CD14-positive monocyte (primary cell): Measurements from ENCODE around the gene NEK7. TPM values are rescaled to one million over a fixed set of nuclear protein-coding genes. Genes with fewer than 3 reads are reported as not detected.
A peak's percentile ranks its signal among the peaks of the same experiment; 100 is the strongest.

ENCODE experiments used
- DNase-seq, 3 donors: peaks; one replicate each; pipeline ENCODE4 v3.0.0-alpha.2; 2011 to 2022
- H2AFZ ChIP-seq: 2 replicates; pipeline ENCODE4 v1.6.0; 2012; ENCODE audit warnings: mild to moderate bottlenecking, low read depth, low read length, inconsistent platforms; ENCODE audit not compliant: insufficient read depth, poor library complexity, severe bottlenecking
- H3K27ac ChIP-seq, 2 donors: 1 replicate in 1 of 2; 2 replicates in 1 of 2; pipeline ENCODE4 v1.5.1; 2012 to 2013; ENCODE audit warnings: low read length in 2 of 2, control low read depth in 1 of 2, inconsistent platforms in 1 of 2, low read depth in 1 of 2, mild to moderate bottlenecking in 1 of 2
- H3K27me3 ChIP-seq, 2 donors: one replicate each; pipeline versions ENCODE4 v1.6.0 to v1.6.1; 2011 to 2013; ENCODE audit warnings: low read length in 2 of 2; ENCODE audit not compliant: control insufficient read depth in 2 of 2, insufficient read depth in 2 of 2
- H3K36me3 ChIP-seq, 2 donors: replicated peaks in 1 of 2; 1 replicate in 1 of 2; 2 replicates in 1 of 2; pipeline versions ENCODE4 v1.5.1 to v1.6.1; 2012 to 2013; ENCODE audit warnings: low read length in 2 of 2, control low read depth in 1 of 2, inconsistent platforms in 1 of 2, mild to moderate bottlenecking in 1 of 2; ENCODE audit not compliant: insufficient read depth in 2 of 2, control insufficient read depth in 1 of 2
- H3K4me1 ChIP-seq, 2 donors: 1 replicate in 1 of 2; 2 replicates in 1 of 2; pipeline versions ENCODE4 v1.5.1 to v1.6.1; 2012 to 2013; ENCODE audit warnings: low read length in 2 of 2, control low read depth in 1 of 2, inconsistent platforms in 1 of 2, mild to moderate bottlenecking in 1 of 2, moderate library complexity in 1 of 2; ENCODE audit not compliant: insufficient read depth in 2 of 2, control insufficient read depth in 1 of 2
- H3K4me2 ChIP-seq: replicated peaks from 2 replicates; pipeline ENCODE3; 2012; ENCODE audit warnings: low read length, moderate library complexity, mild to moderate bottlenecking; ENCODE audit not compliant: poor library complexity, severe bottlenecking; ENCODE audit errors: extremely low read depth
- H3K4me3 ChIP-seq, 3 experiments: fragments of 200-600 bp in 1 of 3; sonication (generic) in 1 of 3; replicated peaks in 1 of 3; 1 replicate in 2 of 3; 2 replicates in 1 of 3; pipeline ENCODE4 v1.5.1; 2011 to 2013; ENCODE audit warnings: low read length in 3 of 3, mild to moderate bottlenecking in 3 of 3, control low read depth in 2 of 3, low read depth in 2 of 3, inconsistent platforms in 1 of 3, moderate library complexity in 1 of 3
- H3K79me2 ChIP-seq: 2 replicates; pipeline ENCODE4 v1.6.0; 2012; ENCODE audit warnings: mild to moderate bottlenecking, control low read depth, inconsistent platforms, low read length, moderate library complexity; ENCODE audit not compliant: insufficient read depth
- H3K9ac ChIP-seq: 2 replicates; pipeline ENCODE4 v1.6.0; 2017; ENCODE audit warnings: low read length, mild to moderate bottlenecking; ENCODE audit not compliant: insufficient read depth, poor library complexity, severe bottlenecking
- H3K9me3 ChIP-seq, 2 donors: replicated peaks in 1 of 2; 1 replicate in 1 of 2; 2 replicates in 1 of 2; pipeline versions ENCODE4 v1.5.1 to v1.6.1; 2012 to 2013; ENCODE audit warnings: low read length in 2 of 2, control low read depth in 1 of 2; ENCODE audit not compliant: control insufficient read depth in 1 of 2, insufficient read depth in 1 of 2
- H4K20me1 ChIP-seq: 2 replicates; pipeline ENCODE4 v1.6.0; 2012; ENCODE audit warnings: mild to moderate bottlenecking, low read length, control low read depth, moderate library complexity; ENCODE audit not compliant: insufficient read depth
- H3K27ac Mint-ChIP-seq, 7 donors: one replicate each; pipeline ENCODE4 v1.8.0; 2020; ENCODE audit warnings: mild to moderate bottlenecking in 7 of 7, mixed read lengths in 7 of 7, moderate library complexity in 6 of 7, inconsistent platforms in 2 of 7
- H3K27me3 Mint-ChIP-seq, 3 donors: one replicate each; pipeline ENCODE4 v1.8.0; 2021 to 2022; ENCODE audit warnings: low read depth in 3 of 3, mild to moderate bottlenecking in 3 of 3, mixed read lengths in 3 of 3, moderate library complexity in 3 of 3, inconsistent platforms in 1 of 3
- H3K36me3 Mint-ChIP-seq, 2 donors: one replicate each; pipeline ENCODE4 v1.8.0; 2020; ENCODE audit warnings: mixed read lengths in 2 of 2, inconsistent platforms in 1 of 2, mild to moderate bottlenecking in 1 of 2
- H3K4me1 Mint-ChIP-seq: one replicate; pipeline ENCODE4 v1.8.0; 2020; ENCODE audit warnings: mild to moderate bottlenecking, mixed read lengths
- H3K4me3 Mint-ChIP-seq, 2 donors: one replicate each; pipeline ENCODE4 v1.8.0; 2020; ENCODE audit warnings: mild to moderate bottlenecking in 2 of 2, mixed read lengths in 2 of 2, moderate library complexity in 1 of 2
- H3K9me3 Mint-ChIP-seq, 7 donors: one replicate each; pipeline ENCODE4 v1.8.0; 2020 to 2022; ENCODE audit warnings: mixed read lengths in 7 of 7, mild to moderate bottlenecking in 6 of 7, moderate library complexity in 6 of 7, inconsistent platforms in 2 of 7
- CTCF ChIP-seq: fragments of 200-600 bp; IDR thresholded peaks from one replicate; pipeline ENCODE4 v1.8.0; 2022; ENCODE audit warnings: antibody characterized with exemption, mild to moderate bottlenecking
- WGBS: methylation state at CpG from one replicate; pipeline ENCODE4 v1.1.5; 2013; ENCODE audit warnings: missing lambda C conversion rate; ENCODE audit not compliant: insufficient coverage; 5-methylcytosine and 5-hydroxymethylcytosine counted together
- intact Hi-C, 2 donors: fragments of 100-400 bp; cut with micrococcal nuclease; formaldehyde crosslinking; loops; one replicate each; pipeline versions ENCODE4 v1.15.0 to v1.15.1; 2023
- polyA plus RNA-seq, 3 donors: library from polyadenylated mRNA; depleted of rRNA in 1 of 3; unstranded in 2 of 3; stranded (reverse) in 1 of 3; fragments of 300-500 nt in 2 of 3; fragments of >200 nt in 1 of 3; fragmentation: Illumina TruSeq in 2 of 3; gene quantifications; 1 replicate in 2 of 3; 2 replicates in 1 of 3; pipeline ENCODE4 v1.2.3, GENCODE V29; 2012 to 2021

NEK7 gene
- polyA plus RNA-seq, 3 donors = 16.0 to 50.1 (median 46.5) TPM

- H3K4me3 Mint-ChIP-seq = no peak overlapping the region
- no peaks in the 10 kb centered on the region for H3K27me3 ChIP-seq
- H3K36me3 Mint-ChIP-seq = peaks cover 0 to 3% of the 10 kb centered on the region in 2 donors
- H3K4me1 Mint-ChIP-seq = peaks cover 64% of the 10 kb centered on the region
- no peaks in the 10 kb centered on the region for H3K9me3 ChIP-seq
- peak overlapping the region in 5 of 7 donors; percentile 8 to 19 (median 10) for H3K27ac Mint-ChIP-seq
- H3K4me2 ChIP-seq = no peak overlapping the region
- H3K4me1 ChIP-seq = peaks cover 11 to 30% of the 10 kb centered on the region in 2 donors
- H2AFZ ChIP-seq = no peak overlapping the region
- H3K9ac ChIP-seq = no peak overlapping the region
- H3K27me3 Mint-ChIP-seq = no peaks in the 10 kb centered on the region
- peaks cover 100% of the 10 kb centered on the region for H4K20me1 ChIP-seq
- no peaks in the 10 kb centered on the region for H3K9me3 Mint-ChIP-seq
- no peaks in the 10 kb centered on the region for H3K36me3 ChIP-seq
- WGBS = 63% methylated on average over 1 of the region's 3 CpGs
- intact Hi-C loops = no loop called here
- DNase-seq = no peak
- no peak overlapping the region for H3K4me3 ChIP-seq
- H3K27ac ChIP-seq = no peak overlapping the region
- H3K79me2 ChIP-seq = peaks cover 100% of the 10 kb centered on the region
- TF ChIP-seq CTCF = no peak
Observed at GRCh38 chr1:198168227-198168626, 11.4 kb downstream of the NEK7 start.

- no peaks in the 10 kb centered on the region for H3K36me3 ChIP-seq
- Mint-ChIP-seq H3K36me3 (no peaks in the 10 kb centered on the region), H3K27me3 (no peaks in the 10 kb centered on the region), H3K4me3 (no peak overlapping the region), H3K4me1 (peaks cover 73% of the 10 kb centered on the region), H3K9me3 (no peaks in the 10 kb centered on the region), H3K27ac (peak overlapping the region in 3 of 7 donors; percentile 0 to 30 (median 17))
- H3K9ac ChIP-seq = no peak overlapping the region
- peaks cover 16 to 40% of the 10 kb centered on the region in 2 donors for H3K4me1 ChIP-seq
- peaks cover 99% of the 10 kb centered on the region for H3K79me2 ChIP-seq
- H2AFZ ChIP-seq = no peak overlapping the region
- no peaks in the 10 kb centered on the region for H3K9me3 ChIP-seq
- no peak for TF ChIP-seq CTCF
- 100% methylated on average over 1 of the region's 2 CpGs for WGBS
- H4K20me1 ChIP-seq = peaks cover 99% of the 10 kb centered on the region
- H3K4me3 ChIP-seq = no peak overlapping the region
- DNase-seq = no peak
- intact Hi-C loops = no loop called here
- H3K27me3 ChIP-seq = no peaks in the 10 kb centered on the region
- no peak overlapping the region for H3K27ac ChIP-seq
- no peak overlapping the region for H3K4me2 ChIP-seq
Observed at GRCh38 chr1:198169672-198170071, 12.9 kb downstream of the NEK7 start.
